ENCODE results near the gene SORCS1. TPM values are rescaled to one million over a fixed set of nuclear protein-coding genes. Genes with fewer than 3 reads are reported as not detected.

SORCS1 gene
- total and polyA plus RNA-seq, 2 experiments from 2014 or later = 2.9 to 8.9 TPM

- TF ChIP-seq CTCF (conservative IDR thresholded peaks at IDR 0.05; ENCODE audit: low read depth in 2 of 2) = no peak
- TF ChIP-seq ETS1 (IDR thresholded peaks at IDR 0.05) = no peak
- TF ChIP-seq ZNF331 (CRISPR knock-in tag; IDR thresholded peaks at IDR 0.05; ENCODE audit: low read depth) = no peak
- TF ChIP-seq EZH2 (IDR thresholded peaks at IDR 0.05; ENCODE audit: low read depth, unreplicated experiment) = no peak
- TF ChIP-seq ZNF114 (CRISPR knock-in tag; IDR thresholded peaks at IDR 0.05) = no peak
- TF ChIP-seq NANOG (IDR thresholded peaks at IDR 0.05; ENCODE audit: borderline replicate concordance) = no peak
- TF ChIP-seq STAT1 (IDR thresholded peaks at IDR 0.05; ENCODE audit: unreplicated experiment) = no peak
- TF ChIP-seq JUNB (IDR thresholded peaks at IDR 0.05; ENCODE audit: unreplicated experiment) = no peak
- no peak for TF ChIP-seq CREB1 (CRISPR knock-in tag; IDR thresholded peaks at IDR 0.05; ENCODE audit: low read depth)
- no peak for TF ChIP-seq POLR2AphosphoS5 (IDR thresholded peaks at IDR 0.05; ENCODE audit: low read depth)
- TF ChIP-seq EZH2phosphoT487 (IDR thresholded peaks at IDR 0.05; ENCODE audit: unreplicated experiment) = no peak
- no peak for TF ChIP-seq REST (IDR thresholded peaks at IDR 0.05; ENCODE audit: unreplicated experiment)
- no peak for TF ChIP-seq ZNF462 (CRISPR knock-in tag; IDR thresholded peaks at IDR 0.05)
- no peak for ATAC-seq
- no peaks in the 10 kb centered on the region for H3F3A ChIP-seq (replicated peaks; ENCODE audit: low read depth)
- H3K27me3 ChIP-seq (ENCODE audit: insufficient read depth) = no peaks in the 10 kb centered on the region
- H3K9me3 Mint-ChIP-seq = no peaks in the 10 kb centered on the region
- H3K27me3 Mint-ChIP-seq (ENCODE audit: insufficient read depth, low read depth, poor library complexity) = no peaks in the 10 kb centered on the region
- H3K4me2 ChIP-seq = no peak overlapping the region
- H3K4me3 ChIP-seq = no peak overlapping the region
- no peaks in the 10 kb centered on the region for H3K36me3 ChIP-seq (ENCODE audit: insufficient read depth)
- H3K79me2 ChIP-seq (replicated peaks; ENCODE audit: insufficient read depth) = no peaks in the 10 kb centered on the region
- no peak overlapping the region for H2AFZ ChIP-seq
- no peak for DNase-seq (ENCODE audit: low spot score)
- H3K27ac Mint-ChIP-seq = no peak overlapping the region
- no peaks in the 10 kb centered on the region for H3K9me2 ChIP-seq (ENCODE audit: insufficient read depth)
- no peak overlapping the region for H3K4me3 Mint-ChIP-seq
- no peak overlapping the region for H3K27ac ChIP-seq (ENCODE audit: low read depth)
- H3K36me3 Mint-ChIP-seq (ENCODE audit: low read depth) = no peaks in the 10 kb centered on the region
- H4K20me1 ChIP-seq (replicated peaks; ENCODE audit: insufficient read depth) = no peaks in the 10 kb centered on the region
- H3K4me1 Mint-ChIP-seq = peaks cover 7% of the 10 kb centered on the region
- H3K4me1 ChIP-seq (ENCODE audit: insufficient read depth) = peaks cover 8% of the 10 kb centered on the region
Measured at GRCh38 chr10:107098326-107098725, 66.2 kb downstream of the SORCS1 start.

All from GM23338 (cell line).